Ectodermal cell (in vitro differentiated cells): ENCODE data around the gene LRP6.
A peak's percentile ranks its signal among the peaks of the same experiment; 100 is the strongest.

Experiments used
- H3K27ac ChIP-seq: 2 replicates; pipeline ENCODE4 v1.7.0; 2013; ENCODE audit warnings: mild to moderate bottlenecking, low read depth, low read length; ENCODE audit not compliant: insufficient read depth, poor library complexity, severe bottlenecking
- H3K27me3 ChIP-seq: 2 replicates; pipeline ENCODE4 v1.7.0; 2013; ENCODE audit warnings: mild to moderate bottlenecking, low read length; ENCODE audit not compliant: insufficient read depth, control insufficient read depth, poor library complexity, severe bottlenecking
- H3K36me3 ChIP-seq: one replicate; pipeline ENCODE4 v1.7.0; 2013; ENCODE audit warnings: low read length; ENCODE audit not compliant: control insufficient read depth, insufficient read depth
- H3K4me1 ChIP-seq: one replicate; pipeline ENCODE4 v1.7.0; 2013; ENCODE audit warnings: low read length; ENCODE audit not compliant: control insufficient read depth, insufficient read depth
- H3K4me3 ChIP-seq: 2 replicates; pipeline ENCODE4 v1.7.0; 2013; ENCODE audit warnings: low read depth, low read length, control low read depth; ENCODE audit not compliant: insufficient read depth
- H3K9me3 ChIP-seq: 2 replicates; pipeline ENCODE4 v1.7.0; 2013; ENCODE audit warnings: mild to moderate bottlenecking, low read length, moderate library complexity; ENCODE audit not compliant: control insufficient read depth
- WGBS, 2 experiments: methylation state at CpG; one replicate each; pipeline ENCODE4 v1.1.7; 2013; ENCODE audit warnings: missing lambda C conversion rate in 2 of 2; 5-methylcytosine and 5-hydroxymethylcytosine counted together

The LRP6 gene

GRCh38 chr12:12286441-12286840, 19.6 kb upstream of the LRP6 start:
- Histone ChIP-seq H3K27me3 (no peaks in the 10 kb centered on the region), H3K9me3 (no peaks in the 10 kb centered on the region), H3K36me3 (no peaks in the 10 kb centered on the region), H3K27ac (no peak overlapping the region), H3K4me3 (no peak overlapping the region), H3K4me1 (peaks cover 12% of the 10 kb centered on the region)
- WGBS, 2 experiments, result 93% methylated on average over 5 of the region's 5 CpGs

GRCh38 chr12:12282761-12283425, 16.0 kb upstream of the LRP6 start:
- Histone ChIP-seq H3K36me3 (no peaks in the 10 kb centered on the region), H3K4me3 (no peak overlapping the region), H3K27ac (no peak overlapping the region), H3K9me3 (no peaks in the 10 kb centered on the region), H3K27me3 (no peaks in the 10 kb centered on the region), H3K4me1 (peaks cover 16% of the 10 kb centered on the region)
- WGBS, 2 experiments, result 76 to 77% methylated on average over 5 to 7 of the region's 7 CpGs

- H3K9me3 ChIP-seq, result no peaks in the 10 kb centered on the region
- no peaks in the 10 kb centered on the region for H3K27me3 ChIP-seq
- no peak overlapping the region for H3K4me3 ChIP-seq
- peaks cover 16% of the 10 kb centered on the region for H3K4me1 ChIP-seq
- no peak overlapping the region for H3K27ac ChIP-seq
- 88 to 97% methylated on average over 3 of the region's 3 CpGs for WGBS, 2 experiments
- no peaks in the 10 kb centered on the region for H3K36me3 ChIP-seq
Measured at GRCh38 chr12:12282202-12282601, 15.4 kb upstream of the LRP6 start.

GRCh38 chr12:12281134-12281533, 14.3 kb upstream of the LRP6 start:
- Histone ChIP-seq H3K4me1 (peaks cover 16% of the 10 kb centered on the region), H3K9me3 (peaks cover 2% of the 10 kb centered on the region), H3K27ac (no peak overlapping the region), H3K36me3 (no peaks in the 10 kb centered on the region), H3K4me3 (no peak overlapping the region), H3K27me3 (no peaks in the 10 kb centered on the region)
- WGBS, 2 experiments, result 82% methylated on average over 1 of the region's 1 CpG

GRCh38 chr12:12278899-12279298, 12.1 kb upstream of the LRP6 start:
- WGBS, 2 experiments, result 82 to 85% methylated on average over 4 of the region's 4 CpGs
- H3K4me3 ChIP-seq, result no peak overlapping the region

GRCh38 chr12:12275874-12276273, 9.0 kb upstream of the LRP6 start:
- no peaks in the 10 kb centered on the region for H3K27me3 ChIP-seq
- H3K4me1 ChIP-seq, result peaks cover 15% of the 10 kb centered on the region
- H3K9me3 ChIP-seq, result peaks cover 2% of the 10 kb centered on the region
- no peak overlapping the region for H3K4me3 ChIP-seq
- H3K27ac ChIP-seq, result no peak overlapping the region
- 94 to 99% methylated on average over 5 to 6 of the region's 6 CpGs for WGBS, 2 experiments
- H3K36me3 ChIP-seq, result no peaks in the 10 kb centered on the region

More at GRCh38 chr12:12278899-12279298, 12.1 kb upstream of the LRP6 start:
- H3K27ac ChIP-seq, result no peak overlapping the region
- no peaks in the 10 kb centered on the region for H3K36me3 ChIP-seq
- peaks cover 15% of the 10 kb centered on the region for H3K4me1 ChIP-seq
- H3K27me3 ChIP-seq, result no peaks in the 10 kb centered on the region
- peaks cover 2% of the 10 kb centered on the region for H3K9me3 ChIP-seq

GRCh38 chr12:12273291-12273957, 6.6 kb upstream of the LRP6 start:
- no peak overlapping the region for H3K27ac ChIP-seq
- no peaks in the 10 kb centered on the region for H3K27me3 ChIP-seq
- 91 to 93% methylated on average over 2 of the region's 4 CpGs for WGBS, 2 experiments
- H3K4me3 ChIP-seq, result no peak overlapping the region
- peaks cover 2% of the 10 kb centered on the region for H3K9me3 ChIP-seq
- H3K36me3 ChIP-seq, result no peaks in the 10 kb centered on the region
- peaks cover 11% of the 10 kb centered on the region for H3K4me1 ChIP-seq

- Histone ChIP-seq H3K27ac (no peak overlapping the region), H3K9me3 (peaks cover 2% of the 10 kb centered on the region), H3K4me1 (peaks cover 12% of the 10 kb centered on the region), H3K27me3 (no peaks in the 10 kb centered on the region), H3K36me3 (no peaks in the 10 kb centered on the region), H3K4me3 (no peak overlapping the region)
Measured at GRCh38 chr12:12272869-12273268, 6.0 kb upstream of the LRP6 start.

GRCh38 chr12:12270226-12270625, 3.4 kb upstream of the LRP6 start:
- Histone ChIP-seq H3K27me3 (no peaks in the 10 kb centered on the region), H3K27ac (no peak overlapping the region), H3K4me3 (no peak overlapping the region), H3K36me3 (no peaks in the 10 kb centered on the region), H3K9me3 (no peaks in the 10 kb centered on the region), H3K4me1 (peaks cover 17% of the 10 kb centered on the region)
- WGBS, 2 experiments, result 91 to 94% methylated on average over 6 of the region's 6 CpGs

GRCh38 chr12:12267742-12268200, 927 bp upstream of the LRP6 start:
- Histone ChIP-seq H3K27me3 (no peaks in the 10 kb centered on the region), H3K9me3 (no peaks in the 10 kb centered on the region), H3K4me3 (peak overlapping the region; percentile 73), H3K36me3 (no peaks in the 10 kb centered on the region), H3K27ac (peak overlapping the region; percentile 100), H3K4me1 (peaks cover 16% of the 10 kb centered on the region)
- WGBS, 2 experiments, result 36 to 42% methylated on average over 6 of the region's 6 CpGs
